Endothelial cell of umbilical vein (primary cell): ENCODE measurements around the gene HMG20B. TPM values are rescaled to one million over a fixed set of nuclear protein-coding genes. Genes with fewer than 3 reads are reported as not detected.

Experiments used
- BruUV-seq: library from RNA; stranded (reverse); fragments of 400-500 nt; replicated peaks from 2 replicates; lab custom pipeline; 2021; lab: Mats Ljungman, UMichigan
- CTCF ChIA-PET: fragments of 300-600, 350-600 bp; sonication (Branson Sonifier 250); formaldehyde crosslinking; loops from one replicate; lab custom pipeline; 2021; ENCODE audit warnings: antibody characterized with exemption, inconsistent platforms; lab: Charles Lee
- POLR2A ChIA-PET: fragments of 300-600, 350-600 bp; sonication (Branson Sonifier 250); formaldehyde crosslinking; loops from one replicate; lab custom pipeline; 2021; ENCODE audit warnings: antibody characterized with exemption, inconsistent platforms; lab: Charles Lee
- DNase-seq: peaks from one replicate; pipeline ENCODE4 v3.0.0-alpha.2; 2011; ENCODE audit warnings: low read depth, low spot score
- FAIRE-seq: peaks from 2 replicates; lab custom pipeline; 2011; peaks lifted over from hg19 to GRCh38; lab: Jason Lieb, UNC
- H2AFZ ChIP-seq: 2 replicates; pipeline ENCODE4 v1.6.0; 2012; ENCODE audit warnings: low read depth, low read length, control low read depth, inconsistent platforms
- H3K27ac ChIP-seq: 2 replicates; pipeline ENCODE4 v1.5.1; 2011; ENCODE audit warnings: low read depth, mild to moderate bottlenecking, control low read depth, low read length, moderate library complexity; ENCODE audit not compliant: insufficient read depth
- H3K27me3 ChIP-seq, 2 experiments: 2 replicates each; pipeline versions ENCODE4 v1.6.0 to v1.6.1; 2011; ENCODE audit warnings: low read length in 2 of 2, mixed read lengths in 1 of 2; ENCODE audit not compliant: control insufficient read depth in 2 of 2, insufficient read depth in 2 of 2
- H3K36me3 ChIP-seq, 2 experiments: 2 replicates in 1 of 2; 3 replicates in 1 of 2; pipeline ENCODE4 v1.5.1; 2011; ENCODE audit warnings: low read length in 2 of 2, mild to moderate bottlenecking in 1 of 2, moderate library complexity in 1 of 2; ENCODE audit not compliant: control insufficient read depth in 2 of 2, insufficient read depth in 2 of 2; ENCODE audit errors: extremely low read depth in 1 of 2
- H3K4me1 ChIP-seq: 3 replicates; pipeline ENCODE4 v1.5.1; 2011; ENCODE audit warnings: mild to moderate bottlenecking, low read length; ENCODE audit not compliant: control insufficient read depth, insufficient read depth; ENCODE audit errors: extremely low read depth
- H3K4me2 ChIP-seq: 2 replicates; pipeline ENCODE4 v1.6.1; 2011; ENCODE audit warnings: low read length, control low read depth, mixed read lengths; ENCODE audit not compliant: insufficient read depth
- H3K4me3 ChIP-seq, 3 experiments: fragments of 200-600 bp in 1 of 3; sonication (generic), shearing (Covaris generic) in 1 of 3; replicated peaks in 1 of 3; 2 replicates each; pipeline ENCODE4 v1.5.1; 2011 to 2016; ENCODE audit warnings: control low read depth in 3 of 3, low read length in 3 of 3, mild to moderate bottlenecking in 2 of 3, inconsistent platforms in 1 of 3, low read depth in 1 of 3, moderate library complexity in 1 of 3; ENCODE audit not compliant: insufficient read depth in 1 of 3
- H3K79me2 ChIP-seq: 2 replicates; pipeline ENCODE4 v1.6.0; 2012; ENCODE audit warnings: low read length, inconsistent platforms; ENCODE audit not compliant: control insufficient read depth, insufficient read depth
- H3K9ac ChIP-seq: replicated peaks from 2 replicates; pipeline ENCODE3; 2011; ENCODE audit warnings: low read length, control low read depth; ENCODE audit not compliant: insufficient read depth; ENCODE audit errors: extremely low read depth
- H3K9me1 ChIP-seq: replicated peaks from 3 replicates; pipeline ENCODE4 v1.6.0; 2011; ENCODE audit warnings: mild to moderate bottlenecking, low read length; ENCODE audit not compliant: control insufficient read depth, insufficient read depth; ENCODE audit errors: extremely low read depth
- H3K9me3 ChIP-seq: replicated peaks from 2 replicates; pipeline ENCODE4 v1.5.1; 2012; ENCODE audit warnings: low read length, inconsistent platforms; ENCODE audit not compliant: control insufficient read depth, insufficient read depth
- H4K20me1 ChIP-seq: replicated peaks from 2 replicates; pipeline ENCODE3; 2011; ENCODE audit warnings: mild to moderate bottlenecking, low read length; ENCODE audit not compliant: control insufficient read depth, insufficient read depth; ENCODE audit errors: extremely low read depth
- FOS ChIP-seq: IDR thresholded peaks from 2 replicates; pipeline ENCODE4 v1.6.1; 2011; ENCODE audit warnings: mild to moderate bottlenecking, low read length, moderate library complexity, borderline replicate concordance; ENCODE audit not compliant: insufficient read depth
- GATA2 ChIP-seq: IDR thresholded peaks from 2 replicates; pipeline ENCODE4 v1.7.0; 2011; ENCODE audit warnings: low read depth, mild to moderate bottlenecking, moderate library complexity, mixed read lengths, low read length; ENCODE audit not compliant: insufficient read length, insufficient read depth
- JUN ChIP-seq: IDR thresholded peaks from 2 replicates; pipeline ENCODE4 v1.6.1; 2011; ENCODE audit warnings: borderline replicate concordance, low read depth; ENCODE audit not compliant: insufficient read length, insufficient read depth
- MAX ChIP-seq: IDR thresholded peaks from 2 replicates; pipeline ENCODE4 v1.6.1; 2011; ENCODE audit not compliant: insufficient read depth, insufficient read length
- POLR2A ChIP-seq: IDR thresholded peaks from 2 replicates; pipeline ENCODE4 v1.6.1; 2012; ENCODE audit warnings: low read depth, mild to moderate bottlenecking, control low read depth, low read length
- POLR2AphosphoS5 ChIP-seq: IDR thresholded peaks from 2 replicates; pipeline ENCODE4 v1.6.1; 2012; ENCODE audit warnings: low read depth, mild to moderate bottlenecking, control low read depth, low read length, moderate library complexity; ENCODE audit not compliant: insufficient read depth
- dilution Hi-C: fragments of 300-500 bp; cut with MboI; formaldehyde crosslinking; loops from one replicate; pipeline ENCODE4 v1.15.0; 2019; ENCODE audit warnings: low sequenced_read_pairs; ENCODE audit not compliant: extremely low pct_ligation_motif_present
- intact Hi-C: fragments of 100-400 bp; cut with micrococcal nuclease; formaldehyde crosslinking; loops from one replicate; pipeline ENCODE4 v1.10.0; 2022
- polyA plus RNA-seq, 4 experiments: library from polyadenylated mRNA; depleted of rRNA in 3 of 4; stranded (reverse) in 3 of 4; unstranded in 1 of 4; fragments of >200 nt; gene quantifications; 2 replicates each; pipeline versions ENCODE4 v1.2.1 to v1.2.3, GENCODE V29; 2011 to 2012; ENCODE audit warnings: missing spikeins in 1 of 4
- total RNA-seq: library from RNA; stranded (reverse); gene quantifications from 2 replicates; pipeline ENCODE4 v1.2.3, GENCODE V29; 2021
- TF ChIP-seq, protein P1 (sequence below), 2 donors: IDR thresholded peaks; 1 replicate in 1 of 2; 2 replicates in 1 of 2; pipeline ENCODE4 v1.5.1; 2011; ENCODE audit warnings: low read length in 2 of 2, mild to moderate bottlenecking in 2 of 2, moderate library complexity in 2 of 2, control low read depth in 1 of 2, inconsistent platforms in 1 of 2, low read depth in 1 of 2; ENCODE audit not compliant: insufficient read depth in 1 of 2; ENCODE audit errors: extremely low read depth in 1 of 2

Gene HMG20B
- total and polyA plus RNA-seq, 2 donors (not counting 3 experiments of a cell fraction or from before 2014, with no cell fraction given), result 53.2 to 98.2 TPM

DNA sequence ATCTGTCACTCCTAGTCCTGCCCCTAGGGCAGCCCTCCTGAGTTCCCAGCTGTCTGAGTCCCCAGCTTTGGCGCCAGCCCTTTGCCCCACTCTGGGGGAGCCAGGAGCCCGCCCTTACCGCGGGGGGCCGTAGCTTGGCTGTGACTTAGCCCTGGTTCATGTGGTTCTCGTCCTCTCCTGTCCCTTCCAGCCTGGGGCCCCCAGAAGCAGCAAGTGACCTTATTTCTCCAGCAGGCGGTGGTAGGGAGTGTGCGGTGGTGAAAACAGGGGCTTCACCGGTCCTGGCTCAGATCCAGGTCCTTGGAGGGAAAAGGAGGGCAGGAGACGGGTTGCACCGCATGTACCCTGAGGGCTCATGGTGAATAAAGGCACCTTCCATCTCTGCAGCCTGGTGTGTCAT lies 20.4 kb downstream of the HMG20B start:
- POLR2A ChIA-PET, result no interaction called here
- FAIRE-seq, result no peak
- intact Hi-C loops, result no loop called here

DNA sequence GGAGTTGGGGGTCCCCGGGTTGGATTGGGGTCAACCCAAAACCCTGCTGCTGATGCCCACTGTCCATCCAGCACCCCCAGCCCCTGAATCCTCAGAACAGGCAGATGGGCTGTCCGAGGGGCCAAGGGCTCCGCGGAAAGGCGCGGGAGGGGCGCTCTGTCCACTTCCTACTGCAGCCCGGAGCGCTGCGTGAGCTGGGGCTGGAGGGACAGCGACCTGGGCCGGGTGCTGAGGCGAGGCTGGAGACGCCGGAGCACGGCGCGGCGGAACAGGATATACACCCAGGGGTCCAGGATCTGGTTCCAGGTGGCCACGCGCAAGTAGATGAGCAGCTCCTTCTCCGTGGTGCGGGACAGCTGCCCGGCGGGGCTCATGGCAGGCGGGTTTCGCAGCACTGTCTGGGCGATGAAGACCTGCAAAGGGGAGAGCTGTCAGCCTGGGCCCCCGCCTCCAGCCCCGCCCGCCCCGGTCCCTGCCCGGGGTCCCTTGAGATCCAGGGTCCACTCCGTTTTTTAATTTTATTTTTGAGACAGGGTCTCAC lies 22.8 kb downstream of the HMG20B start:
- no peak overlapping the region for H3K9ac ChIP-seq
- H3K27me3 ChIP-seq, result peaks cover 0 to 2% of the 10 kb centered on the region in 2 experiments
- no peak overlapping the region for H3K27ac ChIP-seq
- H3K4me1 ChIP-seq, result no peaks in the 10 kb centered on the region
- no peak overlapping the region for H3K4me2 ChIP-seq
- no peak overlapping the region for H3K4me3 ChIP-seq
- CTCF ChIA-PET, result interaction anchor here (1.5 kb wide), 1 partner anchor 10 kb away, joined by 5 read pairs; the partner anchor contains the start of gene GIPC3
- intact Hi-C loops (no loop called here), dilution Hi-C loops (no loop called here)
- no peak overlapping the region for H2AFZ ChIP-seq
- TF ChIP-seq JUN, result no peak
- TF ChIP-seq MAX, result no peak
- no peak for TF ChIP-seq GATA2
- TF ChIP-seq POLR2AphosphoS5, result no peak
- TF ChIP-seq POLR2A, result no peak
- TF ChIP-seq, protein P1, sequence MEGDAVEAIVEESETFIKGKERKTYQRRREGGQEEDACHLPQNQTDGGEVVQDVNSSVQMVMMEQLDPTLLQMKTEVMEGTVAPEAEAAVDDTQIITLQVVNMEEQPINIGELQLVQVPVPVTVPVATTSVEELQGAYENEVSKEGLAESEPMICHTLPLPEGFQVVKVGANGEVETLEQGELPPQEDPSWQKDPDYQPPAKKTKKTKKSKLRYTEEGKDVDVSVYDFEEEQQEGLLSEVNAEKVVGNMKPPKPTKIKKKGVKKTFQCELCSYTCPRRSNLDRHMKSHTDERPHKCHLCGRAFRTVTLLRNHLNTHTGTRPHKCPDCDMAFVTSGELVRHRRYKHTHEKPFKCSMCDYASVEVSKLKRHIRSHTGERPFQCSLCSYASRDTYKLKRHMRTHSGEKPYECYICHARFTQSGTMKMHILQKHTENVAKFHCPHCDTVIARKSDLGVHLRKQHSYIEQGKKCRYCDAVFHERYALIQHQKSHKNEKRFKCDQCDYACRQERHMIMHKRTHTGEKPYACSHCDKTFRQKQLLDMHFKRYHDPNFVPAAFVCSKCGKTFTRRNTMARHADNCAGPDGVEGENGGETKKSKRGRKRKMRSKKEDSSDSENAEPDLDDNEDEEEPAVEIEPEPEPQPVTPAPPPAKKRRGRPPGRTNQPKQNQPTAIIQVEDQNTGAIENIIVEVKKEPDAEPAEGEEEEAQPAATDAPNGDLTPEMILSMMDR (IDR thresholded peaks at IDR 0.05; ENCODE audit: extremely low read depth in 1 of 2, insufficient read depth in 1 of 2, low read depth in 1 of 2, low read length in 2 of 2), result no peak
- POLR2A ChIA-PET, result no interaction called here
- H4K20me1 ChIP-seq, result no peaks in the 10 kb centered on the region
- H3K36me3 ChIP-seq, result no peaks in the 10 kb centered on the region
- no peak for FAIRE-seq
- no TSS peak for BruUV-seq
- no peak for DNase-seq
- no peaks in the 10 kb centered on the region for H3K9me3 ChIP-seq
- H3K79me2 ChIP-seq, result no peaks in the 10 kb centered on the region
- no peaks in the 10 kb centered on the region for H3K9me1 ChIP-seq

More for the DNA sequence above, 20.4 kb downstream of the HMG20B start:
- H4K20me1 ChIP-seq, result no peaks in the 10 kb centered on the region
- H3K4me3 ChIP-seq, result no peak overlapping the region
- H3K4me2 ChIP-seq, result no peak overlapping the region
- H3K27me3 ChIP-seq, result peaks cover 0 to 2% of the 10 kb centered on the region in 2 experiments
- dilution Hi-C loops, result no loop called here
- no peaks in the 10 kb centered on the region for H3K9me3 ChIP-seq
- no peak for TF ChIP-seq FOS
- TF ChIP-seq, protein P1 (IDR thresholded peaks at IDR 0.05; ENCODE audit: extremely low read depth in 1 of 2, insufficient read depth in 1 of 2, low read depth in 1 of 2, low read length in 2 of 2), result peak in 1 of 2 donors; percentile 7
- no peak for TF ChIP-seq POLR2AphosphoS5
- no peak for TF ChIP-seq GATA2
- no peaks in the 10 kb centered on the region for H3K9me1 ChIP-seq
- no peaks in the 10 kb centered on the region for H3K79me2 ChIP-seq
- H3K27ac ChIP-seq, result no peak overlapping the region
- H3K9ac ChIP-seq, result no peak overlapping the region
- H3K36me3 ChIP-seq, result no peaks in the 10 kb centered on the region
- CTCF ChIA-PET, result no interaction called here
- no peaks in the 10 kb centered on the region for H3K4me1 ChIP-seq
- DNase-seq, result no peak
- H2AFZ ChIP-seq, result no peak overlapping the region
- no TSS peak for BruUV-seq
